Panc1 (cell line): Measurements from ENCODE around the gene BCCIP.

Experiments
- POLR2AphosphoS5 ChIP-seq: IDR thresholded peaks from 2 replicates; pipeline ENCODE4 v1.6.1; 2012; ENCODE audit warnings: mild to moderate bottlenecking, low read depth, low read length, moderate library complexity
- TCF7L2 ChIP-seq: IDR thresholded peaks from 2 replicates; pipeline ENCODE4 v1.6.1; 2011; ENCODE audit warnings: mild to moderate bottlenecking, low read depth, low read length, inconsistent platforms
- TF ChIP-seq, protein P1 (sequence below): fragments of 450-650 bp; IDR thresholded peaks from 2 replicates; pipeline ENCODE4 v1.5.1; 2017; ENCODE audit warnings: mild to moderate bottlenecking
- TF ChIP-seq, protein P2 (sequence below), 2 experiments: IDR thresholded peaks; 2 replicates each; pipeline ENCODE4 v1.6.1; 2011 to 2012; ENCODE audit warnings: low read depth in 2 of 2, control low read depth in 1 of 2, low read length in 1 of 2, mild to moderate bottlenecking in 1 of 2, moderate library complexity in 1 of 2; ENCODE audit not compliant: insufficient read depth in 1 of 2

DNA sequence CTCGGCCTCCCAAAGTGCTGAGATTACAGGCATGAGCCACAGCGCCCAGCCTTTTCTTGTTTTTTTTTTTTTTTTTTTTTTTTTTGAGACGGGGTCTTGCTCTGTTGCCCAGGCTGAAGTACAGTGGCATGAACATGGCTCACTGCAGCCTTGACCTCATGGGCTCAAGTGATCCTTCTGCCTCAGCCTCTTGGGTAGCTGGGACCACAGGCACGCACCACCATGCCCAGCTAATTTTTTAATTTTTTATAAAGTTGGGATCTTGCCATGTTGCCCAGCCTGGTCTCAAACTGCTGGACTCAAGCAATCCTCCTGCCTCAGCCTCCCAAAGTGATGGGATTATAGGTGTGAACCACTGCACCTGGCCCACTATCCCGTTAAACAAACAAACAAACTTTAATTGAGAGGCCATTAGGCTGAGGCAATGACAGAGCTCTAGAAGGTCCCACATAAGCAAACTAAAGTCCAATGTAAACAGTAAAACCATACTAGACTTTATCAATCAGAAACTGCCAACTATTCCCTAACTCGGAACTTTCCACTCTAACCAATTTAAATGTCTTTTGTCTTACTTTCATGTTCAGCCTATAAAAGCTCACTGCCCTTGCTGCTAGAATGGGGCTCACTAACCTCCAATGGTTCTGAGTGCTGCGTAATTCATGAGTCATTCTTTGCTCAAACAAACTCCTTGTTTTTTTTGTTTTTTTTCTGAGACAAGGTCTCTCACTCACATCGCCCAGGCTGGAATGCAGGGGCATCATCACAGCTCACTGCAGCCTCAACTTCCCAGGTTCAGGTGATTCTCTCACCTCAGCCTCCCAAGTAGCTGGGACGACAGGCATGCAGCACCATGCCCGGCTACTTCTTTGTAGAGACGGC is 55.9 kb downstream of the BCCIP start:
- TF ChIP-seq, protein P1, sequence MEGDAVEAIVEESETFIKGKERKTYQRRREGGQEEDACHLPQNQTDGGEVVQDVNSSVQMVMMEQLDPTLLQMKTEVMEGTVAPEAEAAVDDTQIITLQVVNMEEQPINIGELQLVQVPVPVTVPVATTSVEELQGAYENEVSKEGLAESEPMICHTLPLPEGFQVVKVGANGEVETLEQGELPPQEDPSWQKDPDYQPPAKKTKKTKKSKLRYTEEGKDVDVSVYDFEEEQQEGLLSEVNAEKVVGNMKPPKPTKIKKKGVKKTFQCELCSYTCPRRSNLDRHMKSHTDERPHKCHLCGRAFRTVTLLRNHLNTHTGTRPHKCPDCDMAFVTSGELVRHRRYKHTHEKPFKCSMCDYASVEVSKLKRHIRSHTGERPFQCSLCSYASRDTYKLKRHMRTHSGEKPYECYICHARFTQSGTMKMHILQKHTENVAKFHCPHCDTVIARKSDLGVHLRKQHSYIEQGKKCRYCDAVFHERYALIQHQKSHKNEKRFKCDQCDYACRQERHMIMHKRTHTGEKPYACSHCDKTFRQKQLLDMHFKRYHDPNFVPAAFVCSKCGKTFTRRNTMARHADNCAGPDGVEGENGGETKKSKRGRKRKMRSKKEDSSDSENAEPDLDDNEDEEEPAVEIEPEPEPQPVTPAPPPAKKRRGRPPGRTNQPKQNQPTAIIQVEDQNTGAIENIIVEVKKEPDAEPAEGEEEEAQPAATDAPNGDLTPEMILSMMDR = no peak
- TF ChIP-seq, protein P2, sequence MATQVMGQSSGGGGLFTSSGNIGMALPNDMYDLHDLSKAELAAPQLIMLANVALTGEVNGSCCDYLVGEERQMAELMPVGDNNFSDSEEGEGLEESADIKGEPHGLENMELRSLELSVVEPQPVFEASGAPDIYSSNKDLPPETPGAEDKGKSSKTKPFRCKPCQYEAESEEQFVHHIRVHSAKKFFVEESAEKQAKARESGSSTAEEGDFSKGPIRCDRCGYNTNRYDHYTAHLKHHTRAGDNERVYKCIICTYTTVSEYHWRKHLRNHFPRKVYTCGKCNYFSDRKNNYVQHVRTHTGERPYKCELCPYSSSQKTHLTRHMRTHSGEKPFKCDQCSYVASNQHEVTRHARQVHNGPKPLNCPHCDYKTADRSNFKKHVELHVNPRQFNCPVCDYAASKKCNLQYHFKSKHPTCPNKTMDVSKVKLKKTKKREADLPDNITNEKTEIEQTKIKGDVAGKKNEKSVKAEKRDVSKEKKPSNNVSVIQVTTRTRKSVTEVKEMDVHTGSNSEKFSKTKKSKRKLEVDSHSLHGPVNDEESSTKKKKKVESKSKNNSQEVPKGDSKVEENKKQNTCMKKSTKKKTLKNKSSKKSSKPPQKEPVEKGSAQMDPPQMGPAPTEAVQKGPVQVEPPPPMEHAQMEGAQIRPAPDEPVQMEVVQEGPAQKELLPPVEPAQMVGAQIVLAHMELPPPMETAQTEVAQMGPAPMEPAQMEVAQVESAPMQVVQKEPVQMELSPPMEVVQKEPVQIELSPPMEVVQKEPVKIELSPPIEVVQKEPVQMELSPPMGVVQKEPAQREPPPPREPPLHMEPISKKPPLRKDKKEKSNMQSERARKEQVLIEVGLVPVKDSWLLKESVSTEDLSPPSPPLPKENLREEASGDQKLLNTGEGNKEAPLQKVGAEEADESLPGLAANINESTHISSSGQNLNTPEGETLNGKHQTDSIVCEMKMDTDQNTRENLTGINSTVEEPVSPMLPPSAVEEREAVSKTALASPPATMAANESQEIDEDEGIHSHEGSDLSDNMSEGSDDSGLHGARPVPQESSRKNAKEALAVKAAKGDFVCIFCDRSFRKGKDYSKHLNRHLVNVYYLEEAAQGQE (IDR thresholded peaks at IDR 0.05; ENCODE audit: insufficient read depth in 1 of 2, low read depth in 2 of 2, low read length in 1 of 2) = no peak
- peak; percentile 98 for TF ChIP-seq TCF7L2
- TF ChIP-seq POLR2AphosphoS5 = peak; percentile 74; the same call in 1 of the 2 replicates
